HG03342 (cell line): ENCODE measurements around the gene PNMA8B.
"Not testable (repeated sequence)": the region's sequence is repeated elsewhere in the genome, so short reads cannot be mapped to it uniquely, and the experiment has no call there.

ENCODE experiments used
- ATAC-seq: cut with Tn5 transposase; IDR thresholded peaks from one replicate; pipeline ENCODE4 v1.9.1; 2021; ENCODE audit warnings: mild to moderate bottlenecking, moderate library complexity; ENCODE audit not compliant: unreplicated experiment

Gene PNMA8B

GRCh38 chr19:46514589-46515289, 19.1 kb upstream of the PNMA8B start:
- ATAC-seq, result no peak

GRCh38 chr19:46513461-46514236, 18.0 kb upstream of the PNMA8B start:
- ATAC-seq, result no peak

- ATAC-seq, result no peak
These were observed 15.6 kb upstream of the PNMA8B start for GRCh38 chr19:46511237-46511636.

- no peak for ATAC-seq
These were observed 12.5 kb upstream of the PNMA8B start for GRCh38 chr19:46508206-46508605.

GRCh38 chr19:46503848-46504453, 8.3 kb upstream of the PNMA8B start:
- no peak for ATAC-seq

- no peak for ATAC-seq
These were observed 7.2 kb upstream of the PNMA8B start for GRCh38 chr19:46502891-46503290.

- ATAC-seq, result no peak
These were observed 4.0 kb upstream of the PNMA8B start for GRCh38 chr19:46499692-46500091.

- no peak for ATAC-seq
These were observed 2.1 kb upstream of the PNMA8B start for GRCh38 chr19:46497773-46498172.

GRCh38 chr19:46496886-46497285, 1.2 kb upstream of the PNMA8B start:
- ATAC-seq, result not testable (repeated sequence)

- no peak for ATAC-seq
These were observed 637 bp upstream of the PNMA8B start for GRCh38 chr19:46496304-46496703.

- no peak for ATAC-seq
These were observed 504 bp downstream of the PNMA8B start for GRCh38 chr19:46494941-46495785.

- ATAC-seq, result no peak
These were observed 1.3 kb downstream of the PNMA8B start for GRCh38 chr19:46494146-46494940.

- ATAC-seq, result no peak
These were observed 2.2 kb downstream of the PNMA8B start for GRCh38 chr19:46493236-46494145.

GRCh38 chr19:46492841-46493235, 2.8 kb downstream of the PNMA8B start:
- ATAC-seq, result no peak

- no peak for ATAC-seq
These were observed 3.5 kb downstream of the PNMA8B start for GRCh38 chr19:46491975-46492682.

GRCh38 chr19:46490774-46491173, 4.9 kb downstream of the PNMA8B start:
- ATAC-seq, result no peak

- no peak for ATAC-seq
These were observed 6.0 kb downstream of the PNMA8B start for GRCh38 chr19:46489445-46490272.

- ATAC-seq, result no peak
These were observed 7.1 kb downstream of the PNMA8B start for GRCh38 chr19:46488551-46488950.
